ENCODE data around the gene PRSS53.
"Not testable (repeated sequence)": the region's sequence is repeated elsewhere in the genome, so short reads cannot be mapped to it uniquely, and the experiment has no call there.

PRSS53 gene

GRCh38 chr16:31106509-31107464 is 18.0 kb upstream of the PRSS53 start:
- no peak overlapping the region for H3K4me3 ChIP-seq (ENCODE audit: control insufficient read depth, low read depth, low read length)
- TF ChIP-seq, protein P1, sequence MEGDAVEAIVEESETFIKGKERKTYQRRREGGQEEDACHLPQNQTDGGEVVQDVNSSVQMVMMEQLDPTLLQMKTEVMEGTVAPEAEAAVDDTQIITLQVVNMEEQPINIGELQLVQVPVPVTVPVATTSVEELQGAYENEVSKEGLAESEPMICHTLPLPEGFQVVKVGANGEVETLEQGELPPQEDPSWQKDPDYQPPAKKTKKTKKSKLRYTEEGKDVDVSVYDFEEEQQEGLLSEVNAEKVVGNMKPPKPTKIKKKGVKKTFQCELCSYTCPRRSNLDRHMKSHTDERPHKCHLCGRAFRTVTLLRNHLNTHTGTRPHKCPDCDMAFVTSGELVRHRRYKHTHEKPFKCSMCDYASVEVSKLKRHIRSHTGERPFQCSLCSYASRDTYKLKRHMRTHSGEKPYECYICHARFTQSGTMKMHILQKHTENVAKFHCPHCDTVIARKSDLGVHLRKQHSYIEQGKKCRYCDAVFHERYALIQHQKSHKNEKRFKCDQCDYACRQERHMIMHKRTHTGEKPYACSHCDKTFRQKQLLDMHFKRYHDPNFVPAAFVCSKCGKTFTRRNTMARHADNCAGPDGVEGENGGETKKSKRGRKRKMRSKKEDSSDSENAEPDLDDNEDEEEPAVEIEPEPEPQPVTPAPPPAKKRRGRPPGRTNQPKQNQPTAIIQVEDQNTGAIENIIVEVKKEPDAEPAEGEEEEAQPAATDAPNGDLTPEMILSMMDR (IDR thresholded peaks at IDR 0.05; ENCODE audit: control insufficient read depth, insufficient read depth, low read depth, low read length, missing control alignments): no peak
- DNase-seq (ENCODE audit: low read depth): no peak

DNA sequence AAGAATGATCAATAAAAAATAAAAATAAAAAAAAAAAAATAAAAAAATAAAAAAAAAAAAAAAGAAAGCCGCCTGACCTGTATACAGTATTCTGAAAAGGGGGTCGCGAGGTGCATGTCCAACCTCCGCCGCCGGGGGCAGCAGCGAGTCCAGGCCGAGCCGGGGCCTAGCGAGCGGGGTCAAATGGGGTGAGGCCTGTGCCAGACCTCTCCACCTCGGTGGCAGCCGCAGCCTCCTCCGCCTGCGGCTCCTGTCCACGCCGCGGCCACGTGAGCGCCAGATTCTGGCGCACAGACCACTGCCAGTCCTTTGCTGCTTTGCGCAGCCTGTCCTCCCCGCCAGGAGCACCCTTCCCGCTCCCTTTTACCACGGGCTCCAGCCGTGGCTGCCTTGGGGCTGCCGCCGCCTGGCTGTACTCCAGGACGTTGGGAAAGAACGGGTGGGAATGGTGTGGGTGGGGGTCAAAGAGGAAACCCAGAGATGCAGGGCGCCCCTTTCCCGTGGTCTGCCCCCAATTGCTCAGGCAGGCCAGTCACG is 17.0 kb upstream of the PRSS53 start:
- TF ChIP-seq, protein P1 (IDR thresholded peaks at IDR 0.05; ENCODE audit: control insufficient read depth, insufficient read depth, low read depth, low read length, missing control alignments): peak; percentile 86
- no peak for DNase-seq (ENCODE audit: low read depth)
- no peak overlapping the region for H3K4me3 ChIP-seq (ENCODE audit: control insufficient read depth, low read depth, low read length)

GRCh38 chr16:31100876-31101641 is 12.3 kb upstream of the PRSS53 start:
- DNase-seq (ENCODE audit: low read depth); H3K4me3 ChIP-seq (ENCODE audit: control insufficient read depth, low read depth, low read length): not testable (repeated sequence)

GRCh38 chr16:31099860-31100638 is 11.3 kb upstream of the PRSS53 start:
- TF ChIP-seq, protein P1 (IDR thresholded peaks at IDR 0.05; ENCODE audit: control insufficient read depth, insufficient read depth, low read depth, low read length, missing control alignments): no peak
- no peak overlapping the region for H3K4me3 ChIP-seq (ENCODE audit: control insufficient read depth, low read depth, low read length)

DNA sequence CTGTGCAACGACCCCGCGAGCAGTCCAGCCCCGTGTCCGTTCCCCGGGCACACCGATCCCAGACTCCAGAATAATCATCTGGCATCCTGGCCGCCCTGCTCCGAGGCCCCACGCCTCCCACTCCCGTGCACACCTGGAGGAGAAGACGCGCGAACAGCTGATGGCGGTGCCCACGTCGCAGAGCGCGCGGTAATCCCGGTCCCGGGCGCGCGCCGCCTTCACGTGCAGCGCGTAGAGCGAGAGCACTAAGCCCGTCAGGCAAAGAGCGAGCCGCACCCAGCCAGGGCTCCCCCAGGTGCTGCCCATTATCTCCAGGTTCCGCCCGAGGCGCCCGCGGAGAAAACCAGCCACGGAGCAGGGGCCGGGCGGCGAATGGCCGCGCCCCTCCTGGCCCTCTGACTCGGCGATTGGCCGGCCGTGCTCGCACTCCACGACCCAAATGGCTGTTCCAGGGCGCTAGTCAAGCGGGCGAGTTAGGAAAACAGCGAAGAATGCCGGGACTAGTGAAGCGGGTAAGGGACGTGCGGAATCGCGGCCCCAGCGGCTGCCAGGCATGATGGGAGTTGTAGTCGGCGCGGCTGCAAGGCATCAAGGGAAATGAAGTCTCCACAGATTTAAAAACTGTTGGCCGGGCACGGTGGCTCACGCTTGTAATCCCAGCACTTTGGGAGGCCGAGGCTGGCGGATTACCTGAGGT is 5.8 kb upstream of the PRSS53 start, which contains the start of gene VKORC1:
TSS of gene VKORC1 (minus strand) at position 374 of the 697 bp plus-strand sequence. CDS start at position 306, 68 bp downstream.
- peak within 1 kb of the TSS; percentile 97 for H3K4me3 ChIP-seq (ENCODE audit: control insufficient read depth, low read depth, low read length)
- TF ChIP-seq, protein P1 (IDR thresholded peaks at IDR 0.05; ENCODE audit: control insufficient read depth, insufficient read depth, low read depth, low read length, missing control alignments): no peak
- peak; percentile 89 for DNase-seq (ENCODE audit: low read depth)

More at GRCh38 chr16:31099860-31100638, 11.3 kb upstream of the PRSS53 start:
- DNase-seq (ENCODE audit: low read depth): no peak

GRCh38 chr16:31094088-31094423 is 5.3 kb upstream of the PRSS53 start:
- no peak for DNase-seq (ENCODE audit: low read depth)
- TF ChIP-seq, protein P1 (IDR thresholded peaks at IDR 0.05; ENCODE audit: control insufficient read depth, insufficient read depth, low read depth, low read length, missing control alignments): no peak
- H3K4me3 ChIP-seq (ENCODE audit: control insufficient read depth, low read depth, low read length): peak overlapping the region; percentile 97

Data from AG09309 (cell line).